HL-60 (cell line): ENCODE data around the gene SPATA3.

Source experiments
- DNase-seq, 2 experiments: peaks; one replicate each; pipeline ENCODE4 v3.0.0-alpha.2; 2010 to 2020; ENCODE audit warnings: low read depth in 1 of 2, low spot score in 1 of 2
- H3K27ac ChIP-seq: fragments of 250-450 bp; sonication (Bioruptor Pico); replicated peaks from 2 replicates; pipeline ENCODE4 v1.5.1; 2020; ENCODE audit warnings: mild to moderate bottlenecking, moderate library complexity
- H3K27me3 ChIP-seq: fragments of 250-450 bp; sonication (Bioruptor Pico); 2 replicates; pipeline ENCODE4 v1.5.1; 2021; ENCODE audit warnings: mild to moderate bottlenecking, moderate library complexity; ENCODE audit not compliant: insufficient read depth, poor library complexity, severe bottlenecking
- H3K4me3 ChIP-seq: replicated peaks from 2 replicates; pipeline ENCODE4 v1.5.1; 2011; ENCODE audit warnings: mild to moderate bottlenecking, control low read depth, low read length; ENCODE audit not compliant: insufficient read depth
- CTCF ChIP-seq: IDR thresholded peaks from one replicate; pipeline ENCODE4 v1.5.1; 2011; ENCODE audit warnings: low read length, control low read depth, inconsistent platforms; ENCODE audit not compliant: insufficient read depth
- GABPA ChIP-seq: IDR thresholded peaks from 2 replicates; pipeline ENCODE4 v1.6.1; 2012; ENCODE audit warnings: low read depth
- POLR2AphosphoS5 ChIP-seq: IDR thresholded peaks from 2 replicates; pipeline ENCODE4 v1.6.1; 2012; ENCODE audit warnings: low read depth
- REST ChIP-seq: IDR thresholded peaks from 2 replicates; pipeline ENCODE4 v1.6.1; 2012; ENCODE audit warnings: low read depth; ENCODE audit not compliant: insufficient replicate concordance
- SPI1 ChIP-seq: IDR thresholded peaks from 2 replicates; pipeline ENCODE4 v1.6.1; 2012; ENCODE audit warnings: low read depth, mild to moderate bottlenecking, borderline replicate concordance

The SPATA3 gene

GRCh38 chr2:230958820-230959756 is 36.8 kb upstream of the SPATA3 start:
- peaks cover 14% of the 10 kb centered on the region for H3K27me3 ChIP-seq

GRCh38 chr2:230960026-230960425 is 35.9 kb upstream of the SPATA3 start:
- Histone ChIP-seq H3K4me3 (no peak overlapping the region), H3K27ac (no peak overlapping the region), H3K27me3 (peaks cover 14% of the 10 kb centered on the region)
- no peak for TF ChIP-seq SPI1
- no peak for TF ChIP-seq REST
- TF ChIP-seq POLR2AphosphoS5 = no peak
- TF ChIP-seq GABPA = no peak
- no peak for TF ChIP-seq CTCF
- DNase-seq = no peak

More at GRCh38 chr2:230958820-230959756, 36.8 kb upstream of the SPATA3 start:
- no peak for DNase-seq
- no peak overlapping the region for H3K27ac ChIP-seq
- H3K4me3 ChIP-seq = no peak overlapping the region
- TF ChIP-seq CTCF = no peak
- no peak for TF ChIP-seq REST
- TF ChIP-seq GABPA = no peak
- TF ChIP-seq POLR2AphosphoS5 = no peak
- no peak for TF ChIP-seq SPI1

- TF ChIP-seq POLR2AphosphoS5 (no peak), REST (no peak), SPI1 (no peak), CTCF (no peak), GABPA (no peak)
- no peak for DNase-seq
- H3K4me3 ChIP-seq = no peak overlapping the region
- peaks cover 14% of the 10 kb centered on the region for H3K27me3 ChIP-seq
- no peak overlapping the region for H3K27ac ChIP-seq
Observed at GRCh38 chr2:230961091-230961491, 34.8 kb upstream of the SPATA3 start.
